Measurements from ENCODE around the gene TCAP. TPM values are rescaled to one million over a fixed set of nuclear protein-coding genes. Genes with fewer than 3 reads are reported as not detected.
"Not testable (repeated sequence)": the region's sequence is repeated elsewhere in the genome, so short reads cannot be mapped to it uniquely, and the experiment has no call there.

The TCAP gene
- polyA plus RNA-seq, 1 donor (not counting 4 experiments of a cell fraction or from before 2014, with no cell fraction given): 0.20 TPM

- no peaks in the 10 kb centered on the region for H3K27me3 ChIP-seq (ENCODE audit: control insufficient read depth, extremely low read depth, insufficient read depth, low read length)
- FAIRE-seq (no peak), DNase-seq (ENCODE audit: low read depth, low spot score) (no peak)
- no peaks in the 10 kb centered on the region for H4K20me1 ChIP-seq (ENCODE audit: control insufficient read depth, extremely low read depth, insufficient read depth, low read length)
- H2AFZ ChIP-seq (ENCODE audit: control insufficient read depth, low read length): no peak overlapping the region
- H3K4me2 ChIP-seq (ENCODE audit: control insufficient read depth, extremely low read depth, insufficient read depth, low read depth, low read length): no peak overlapping the region
- H3K9me1 ChIP-seq (ENCODE audit: control insufficient read depth, extremely low read depth, insufficient read depth, low read length): peaks cover 4% of the 10 kb centered on the region
- dilution Hi-C loops (cut with MboI; ENCODE audit: extremely low pct_ligation_motif_present, low sequenced_read_pairs): no loop called here
- peaks cover 4% of the 10 kb centered on the region for H3K79me2 ChIP-seq (ENCODE audit: control insufficient read depth, insufficient read depth, low read length)
- H3K4me3 ChIP-seq (ENCODE audit: control insufficient read depth in 2 of 3, extremely low read depth in 1 of 3, insufficient read depth in 2 of 3, low read depth in 1 of 3, low read length in 3 of 3): no peak overlapping the region
- H3K4me1 ChIP-seq (ENCODE audit: control insufficient read depth, extremely low read depth, insufficient read depth, low read length): peaks cover 25% of the 10 kb centered on the region
- H3K9ac ChIP-seq (ENCODE audit: control insufficient read depth, extremely low read depth, insufficient read depth, low read length): no peak overlapping the region
- peaks cover 14 to 42% of the 10 kb centered on the region in 2 experiments for H3K36me3 ChIP-seq (ENCODE audit: control insufficient read depth in 2 of 2, extremely low read depth in 1 of 2, insufficient read depth in 2 of 2, low read length in 2 of 2)
- H3K9me3 ChIP-seq (ENCODE audit: control insufficient read depth, low read depth, low read length): no peaks in the 10 kb centered on the region
- no peak overlapping the region for H3K27ac ChIP-seq (ENCODE audit: control insufficient read depth, insufficient read depth, low read length)
- TF ChIP-seq CTCF (optimal IDR thresholded peaks at IDR 0.05 in 1 of 3, IDR thresholded peaks at IDR 0.05 in 1 of 3, conservative IDR thresholded peaks at IDR 0.05 in 1 of 3; ENCODE audit: extremely low read depth in 1 of 3, insufficient read depth in 2 of 3, low read length in 3 of 3) (no peak), EZH2 (IDR thresholded peaks at IDR 0.05; ENCODE audit: low read length) (no peak)
Observed at GRCh38 chr17:39709319-39709997, 44.3 kb downstream of the TCAP start.

- TF ChIP-seq CTCF (optimal IDR thresholded peaks at IDR 0.05 in 1 of 3, IDR thresholded peaks at IDR 0.05 in 1 of 3, conservative IDR thresholded peaks at IDR 0.05 in 1 of 3; ENCODE audit: extremely low read depth in 1 of 3, insufficient read depth in 2 of 3, low read length in 3 of 3) (no peak), EZH2 (IDR thresholded peaks at IDR 0.05; ENCODE audit: low read length) (no peak)
- H4K20me1 ChIP-seq (ENCODE audit: control insufficient read depth, extremely low read depth, insufficient read depth, low read length): no peaks in the 10 kb centered on the region
- H3K4me3 ChIP-seq (ENCODE audit: control insufficient read depth in 2 of 3, extremely low read depth in 1 of 3, insufficient read depth in 2 of 3, low read depth in 1 of 3, low read length in 3 of 3): no peak overlapping the region
- dilution Hi-C loops (cut with MboI; ENCODE audit: extremely low pct_ligation_motif_present, low sequenced_read_pairs): no loop called here
- peaks cover 14 to 46% of the 10 kb centered on the region in 2 experiments for H3K36me3 ChIP-seq (ENCODE audit: control insufficient read depth in 2 of 2, extremely low read depth in 1 of 2, insufficient read depth in 2 of 2, low read length in 2 of 2)
- H3K4me1 ChIP-seq (ENCODE audit: control insufficient read depth, extremely low read depth, insufficient read depth, low read length): peaks cover 18% of the 10 kb centered on the region
- H3K27ac ChIP-seq (ENCODE audit: control insufficient read depth, insufficient read depth, low read length): no peak overlapping the region
- H3K27me3 ChIP-seq (ENCODE audit: control insufficient read depth, extremely low read depth, insufficient read depth, low read length): no peaks in the 10 kb centered on the region
- no peak overlapping the region for H3K4me2 ChIP-seq (ENCODE audit: control insufficient read depth, extremely low read depth, insufficient read depth, low read depth, low read length)
- H3K79me2 ChIP-seq (ENCODE audit: control insufficient read depth, insufficient read depth, low read length): no peaks in the 10 kb centered on the region
- no peak overlapping the region for H2AFZ ChIP-seq (ENCODE audit: control insufficient read depth, low read length)
- FAIRE-seq: no peak
- DNase-seq (ENCODE audit: low read depth, low spot score): no peak
- no peak overlapping the region for H3K9ac ChIP-seq (ENCODE audit: control insufficient read depth, extremely low read depth, insufficient read depth, low read length)
- no peaks in the 10 kb centered on the region for H3K9me3 ChIP-seq (ENCODE audit: control insufficient read depth, low read depth, low read length)
- H3K9me1 ChIP-seq (ENCODE audit: control insufficient read depth, extremely low read depth, insufficient read depth, low read length): peaks cover 3% of the 10 kb centered on the region
Observed at GRCh38 chr17:39709998-39710964, 45.1 kb downstream of the TCAP start.

- H3K9me1 ChIP-seq (ENCODE audit: control insufficient read depth, extremely low read depth, insufficient read depth, low read length); H2AFZ ChIP-seq (ENCODE audit: control insufficient read depth, low read length); dilution Hi-C loops (cut with MboI; ENCODE audit: extremely low pct_ligation_motif_present, low sequenced_read_pairs); H3K4me1 ChIP-seq (ENCODE audit: control insufficient read depth, extremely low read depth, insufficient read depth, low read length); FAIRE-seq; H3K4me2 ChIP-seq (ENCODE audit: control insufficient read depth, extremely low read depth, insufficient read depth, low read depth, low read length); DNase-seq (ENCODE audit: low read depth, low spot score); H3K27ac ChIP-seq (ENCODE audit: control insufficient read depth, insufficient read depth, low read length); H3K4me3 ChIP-seq (ENCODE audit: control insufficient read depth in 2 of 3, extremely low read depth in 1 of 3, insufficient read depth in 2 of 3, low read depth in 1 of 3, low read length in 3 of 3); H3K9me3 ChIP-seq (ENCODE audit: control insufficient read depth, low read depth, low read length); H3K9ac ChIP-seq (ENCODE audit: control insufficient read depth, extremely low read depth, insufficient read depth, low read length); H4K20me1 ChIP-seq (ENCODE audit: control insufficient read depth, extremely low read depth, insufficient read depth, low read length); H3K27me3 ChIP-seq (ENCODE audit: control insufficient read depth, extremely low read depth, insufficient read depth, low read length); H3K79me2 ChIP-seq (ENCODE audit: control insufficient read depth, insufficient read depth, low read length): not testable (repeated sequence)
- H3K36me3 ChIP-seq (ENCODE audit: control insufficient read depth in 2 of 2, extremely low read depth in 1 of 2, insufficient read depth in 2 of 2, low read length in 2 of 2): peaks cover 19 to 52% of the 10 kb centered on the region in 2 experiments
Observed at GRCh38 chr17:39711071-39711470, 45.9 kb downstream of the TCAP start.

Data from keratinocyte (primary cell).